COR-L47 (cell line): ENCODE measurements around the gene LRCH1.

ENCODE experiments used
- DNase-seq: peaks from one replicate; lab custom pipeline; 2025; lab: John Stamatoyannopoulos, UW

The LRCH1 gene

GRCh38 chr13:46615888-46616531, 63.0 kb downstream of the LRCH1 start:
- no peak for DNase-seq

- DNase-seq: no peak
These were observed 64.3 kb downstream of the LRCH1 start for GRCh38 chr13:46617229-46617721.

- no peak for DNase-seq
These were observed 64.9 kb downstream of the LRCH1 start for GRCh38 chr13:46617885-46618284.

- no peak for DNase-seq
These were observed 65.8 kb downstream of the LRCH1 start for GRCh38 chr13:46618694-46619254.

GRCh38 chr13:46620029-46620428, 67.1 kb downstream of the LRCH1 start:
- DNase-seq: no peak

GRCh38 chr13:46620471-46620870, 67.5 kb downstream of the LRCH1 start:
- no peak for DNase-seq

GRCh38 chr13:46621133-46621532, 68.2 kb downstream of the LRCH1 start:
- DNase-seq: no peak

GRCh38 chr13:46621792-46622629, 69.0 kb downstream of the LRCH1 start:
- DNase-seq: no peak

- DNase-seq: peak; percentile 52
These were observed 69.8 kb downstream of the LRCH1 start for GRCh38 chr13:46622630-46623256.

- no peak for DNase-seq
These were observed 71.4 kb downstream of the LRCH1 start for GRCh38 chr13:46624353-46624752.

GRCh38 chr13:46624821-46625220, 71.9 kb downstream of the LRCH1 start:
- no peak for DNase-seq

- no peak for DNase-seq
These were observed 74.5 kb downstream of the LRCH1 start for GRCh38 chr13:46627462-46627861.

- DNase-seq: no peak
These were observed 75.8 kb downstream of the LRCH1 start for GRCh38 chr13:46628622-46629365.

GRCh38 chr13:46629811-46630413, 76.9 kb downstream of the LRCH1 start:
- no peak for DNase-seq

- DNase-seq: no peak
These were observed 77.6 kb downstream of the LRCH1 start for GRCh38 chr13:46630431-46631178.

GRCh38 chr13:46631179-46631542, 78.2 kb downstream of the LRCH1 start:
- no peak for DNase-seq

GRCh38 chr13:46632176-46632575, 79.2 kb downstream of the LRCH1 start:
- DNase-seq: no peak

GRCh38 chr13:46633416-46633815, 80.4 kb downstream of the LRCH1 start:
- DNase-seq: no peak

- DNase-seq: no peak
These were observed 83.5 kb downstream of the LRCH1 start for GRCh38 chr13:46636451-46636850.

- no peak for DNase-seq
These were observed 84.2 kb downstream of the LRCH1 start for GRCh38 chr13:46637213-46637612.

- DNase-seq: no peak
These were observed 85.3 kb downstream of the LRCH1 start for GRCh38 chr13:46638262-46638661.
